Lower leg skin (tissue), 3 donors: ENCODE data around the gene TMOD2.

ENCODE experiments used
- CTCF ChIP-seq, 3 donors: fragments of 450-650 bp; IDR thresholded peaks; one replicate each; pipeline ENCODE4 v1.5.1; 2016; ENCODE audit warnings: antibody characterized with exemption in 3 of 3, mild to moderate bottlenecking in 3 of 3, moderate library complexity in 2 of 3
- POLR2A ChIP-seq, 2 donors: fragments of 450-650 bp; IDR thresholded peaks; one replicate each; pipeline ENCODE4 v1.6.1; 2016 to 2017; ENCODE audit warnings: antibody characterized with exemption in 2 of 2, mild to moderate bottlenecking in 1 of 2, moderate library complexity in 1 of 2

GRCh38 chr15:51825698-51826097 is 74.3 kb downstream of the TMOD2 start:
- TF ChIP-seq CTCF (IDR thresholded peaks at IDR 0.05) (no peak), POLR2A (IDR thresholded peaks at IDR 0.05) (no peak)
